HL-60 (cell line): Measurements from ENCODE around the gene TDG.

Experiments
- DNase-seq, 2 experiments: peaks; one replicate each; pipeline ENCODE4 v3.0.0-alpha.2; 2010 to 2020; ENCODE audit warnings: low read depth in 1 of 2, low spot score in 1 of 2
- H3K27ac ChIP-seq: fragments of 250-450 bp; sonication (Bioruptor Pico); replicated peaks from 2 replicates; pipeline ENCODE4 v1.5.1; 2020; ENCODE audit warnings: mild to moderate bottlenecking, moderate library complexity
- H3K27me3 ChIP-seq: fragments of 250-450 bp; sonication (Bioruptor Pico); 2 replicates; pipeline ENCODE4 v1.5.1; 2021; ENCODE audit warnings: mild to moderate bottlenecking, moderate library complexity; ENCODE audit not compliant: insufficient read depth, poor library complexity, severe bottlenecking
- H3K4me3 ChIP-seq: replicated peaks from 2 replicates; pipeline ENCODE4 v1.5.1; 2011; ENCODE audit warnings: mild to moderate bottlenecking, control low read depth, low read length; ENCODE audit not compliant: insufficient read depth
- CTCF ChIP-seq: IDR thresholded peaks from one replicate; pipeline ENCODE4 v1.5.1; 2011; ENCODE audit warnings: low read length, control low read depth, inconsistent platforms; ENCODE audit not compliant: insufficient read depth
- GABPA ChIP-seq: IDR thresholded peaks from 2 replicates; pipeline ENCODE4 v1.6.1; 2012; ENCODE audit warnings: low read depth
- POLR2AphosphoS5 ChIP-seq: IDR thresholded peaks from 2 replicates; pipeline ENCODE4 v1.6.1; 2012; ENCODE audit warnings: low read depth
- REST ChIP-seq: IDR thresholded peaks from 2 replicates; pipeline ENCODE4 v1.6.1; 2012; ENCODE audit warnings: low read depth; ENCODE audit not compliant: insufficient replicate concordance
- SPI1 ChIP-seq: IDR thresholded peaks from 2 replicates; pipeline ENCODE4 v1.6.1; 2012; ENCODE audit warnings: low read depth, mild to moderate bottlenecking, borderline replicate concordance

The TDG gene

GRCh38 chr12:103957865-103958388 lies 7.7 kb upstream of the TDG start:
- TF ChIP-seq REST (no peak), CTCF (no peak), GABPA (no peak), POLR2AphosphoS5 (no peak), SPI1 (no peak)
- peak overlapping the region; percentile 83; the same call in 1 of the 2 replicates for H3K27ac ChIP-seq
- H3K27me3 ChIP-seq = no peaks in the 10 kb centered on the region
- H3K4me3 ChIP-seq = no peak overlapping the region; the same call in 1 of the 2 replicates
- no peak for DNase-seq

- Histone ChIP-seq H3K27ac (no peak overlapping the region), H3K4me3 (no peak overlapping the region), H3K27me3 (no peaks in the 10 kb centered on the region)
- no peak for TF ChIP-seq REST
- TF ChIP-seq GABPA = no peak
- TF ChIP-seq SPI1 = no peak
- no peak for TF ChIP-seq POLR2AphosphoS5
- TF ChIP-seq CTCF = no peak
- DNase-seq = no peak
Observed at GRCh38 chr12:103958621-103959020, 7.1 kb upstream of the TDG start.

GRCh38 chr12:103960616-103961227 lies 5.0 kb upstream of the TDG start:
- no peak overlapping the region for H3K27ac ChIP-seq
- H3K4me3 ChIP-seq = no peak overlapping the region
- no peak for DNase-seq
- TF ChIP-seq GABPA (no peak), REST (no peak), SPI1 (no peak), CTCF (no peak), POLR2AphosphoS5 (no peak)
- no peaks in the 10 kb centered on the region for H3K27me3 ChIP-seq
